Retina (tissue), 1 donor: ENCODE results near the gene ITPKC.
"Not testable (repeated sequence)": the region's sequence is repeated elsewhere in the genome, so short reads cannot be mapped to it uniquely, and the experiment has no call there.

ENCODE experiments used
- DNase-seq: peaks from one replicate; pipeline ENCODE4 v3.0.0-alpha.2; 2016

The ITPKC gene

DNA sequence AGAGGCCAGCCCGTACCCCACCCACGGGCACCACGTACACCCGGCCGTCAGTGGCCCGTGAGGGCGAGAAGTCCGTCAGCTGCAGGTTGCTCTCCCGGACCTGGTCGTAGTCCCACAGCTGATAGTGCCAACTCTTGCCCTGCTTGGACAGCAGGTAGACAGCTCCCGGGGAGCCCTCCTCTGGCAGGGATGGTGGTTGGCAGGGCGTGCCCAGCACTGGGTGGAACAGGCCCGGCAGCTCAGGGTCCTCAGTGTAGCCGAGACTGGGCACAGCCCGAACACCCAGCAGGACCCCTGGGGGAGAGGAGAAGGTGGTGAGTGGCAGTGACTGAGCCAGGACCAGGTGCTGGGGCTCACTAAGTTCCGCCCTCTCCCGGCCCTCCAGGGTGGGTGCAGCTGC is 25.6 kb downstream of the ITPKC start:
- no peak for DNase-seq

DNA sequence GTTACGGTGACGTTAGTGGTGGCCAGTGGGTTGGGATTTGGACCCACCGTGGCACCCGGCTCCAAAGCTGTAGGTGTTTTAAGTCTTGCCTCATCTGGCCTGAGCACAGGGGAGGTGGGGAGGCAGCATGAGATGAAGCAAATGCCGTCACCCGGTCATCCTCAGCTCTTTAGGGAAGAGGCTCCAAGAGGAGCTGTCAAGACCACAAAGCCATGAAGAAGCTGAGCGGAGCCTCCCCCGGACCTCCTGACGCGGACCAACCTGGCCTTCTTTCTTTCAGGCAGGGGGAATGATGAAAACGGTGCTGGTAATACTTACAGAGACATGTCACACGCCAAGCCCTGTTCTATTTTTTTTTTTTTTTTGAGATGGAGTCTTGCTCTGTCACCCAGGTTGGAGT is 26.0 kb downstream of the ITPKC start:
- no peak for DNase-seq

- DNase-seq = no peak
Measured at GRCh38 chr19:40743926-40744325, 27.0 kb downstream of the ITPKC start.

GRCh38 chr19:40744554-40745401 is 27.9 kb downstream of the ITPKC start:
- no peak for DNase-seq

GRCh38 chr19:40745402-40745780 is 28.5 kb downstream of the ITPKC start:
- DNase-seq = no peak

GRCh38 chr19:40747536-40747935 is 30.6 kb downstream of the ITPKC start:
- DNase-seq = no peak

DNA sequence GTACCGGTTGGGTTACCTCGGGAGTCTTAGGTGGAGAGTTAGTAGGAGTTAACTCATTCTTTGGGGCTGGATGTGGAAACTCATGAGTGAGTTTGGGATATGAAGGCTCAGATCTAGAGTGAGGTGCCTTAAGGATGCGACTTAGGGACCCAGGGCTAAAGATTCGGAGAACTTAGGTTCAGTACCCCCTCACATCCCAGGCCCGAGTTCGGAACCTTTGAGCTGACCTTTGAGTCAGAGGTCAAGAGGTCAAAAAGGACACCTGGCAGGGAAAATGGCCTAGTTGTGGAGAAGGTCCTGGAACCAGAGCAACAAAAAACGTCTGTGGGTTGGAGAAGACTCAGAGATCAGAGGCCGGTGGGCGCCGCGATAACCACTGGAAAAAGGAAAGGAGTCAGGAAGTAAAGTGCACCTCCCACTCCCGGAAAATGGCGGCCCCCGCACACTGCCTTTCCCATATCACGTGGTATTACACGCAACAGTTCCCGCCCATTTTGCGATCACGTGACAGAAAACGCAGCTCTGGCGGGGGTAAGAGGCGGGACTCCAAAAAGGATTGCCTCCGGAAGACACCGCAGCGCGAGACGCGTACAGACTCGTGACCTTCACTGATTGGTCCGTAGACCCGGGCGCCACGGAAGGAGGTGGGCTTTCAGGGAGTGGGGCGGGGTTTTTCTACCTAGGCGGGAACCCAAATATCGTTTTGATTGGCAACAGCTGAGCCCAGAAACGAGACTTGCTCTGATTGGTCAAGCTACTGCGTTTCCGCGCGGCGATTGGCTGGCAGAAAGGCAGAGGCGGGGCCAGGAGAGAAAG is 33.4 kb downstream of the ITPKC start, which contains the start of gene ACTMAP:
Gene ACTMAP, minus strand, starts transcription at position 420 of the 816 bp plus-strand sequence. CDS start 674 bp downstream, outside the sequence.
- DNase-seq = peak; percentile 100

- DNase-seq = no peak
Measured at GRCh38 chr19:40750874-40751537, 34.1 kb downstream of the ITPKC start, which contains the start of gene SNRPA. SNRPA (plus strand) TSS chr19:40751203; CDS start chr19:40751409, 206 bp downstream.

- DNase-seq = no peak
Measured at GRCh38 chr19:40752257-40752781, 35.4 kb downstream of the ITPKC start.

DNA sequence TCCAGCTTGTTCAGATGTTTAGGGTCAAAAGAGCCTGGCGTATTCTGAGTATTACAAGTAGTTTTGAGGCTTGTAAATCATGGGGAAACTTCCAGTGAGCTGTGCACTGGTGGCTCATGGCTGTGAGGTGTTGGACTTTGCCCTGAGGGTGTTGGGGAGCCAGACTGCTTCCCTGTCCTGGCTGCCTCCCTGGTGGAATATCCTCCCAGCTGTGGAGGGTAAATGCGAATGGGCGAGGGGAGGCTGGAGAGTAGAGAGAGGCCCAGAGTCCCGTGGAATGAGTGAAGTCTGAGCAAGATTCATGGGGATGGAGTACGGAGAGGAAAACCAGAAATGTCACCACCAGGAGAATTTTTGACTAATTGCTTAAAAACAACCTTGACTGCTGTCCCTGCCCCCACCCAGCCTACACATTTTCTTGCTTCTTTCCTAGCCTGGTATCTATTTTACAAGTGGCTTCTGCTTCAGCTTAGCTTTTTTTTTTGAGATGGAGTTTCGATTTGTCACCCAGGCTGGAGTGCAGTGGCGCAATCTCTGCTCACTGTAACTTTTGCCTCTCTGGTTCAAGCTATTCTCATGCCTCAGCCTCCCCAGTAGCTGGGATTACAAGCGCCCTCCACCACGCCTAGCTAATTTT is 37.8 kb downstream of the ITPKC start:
- DNase-seq = no peak

DNA sequence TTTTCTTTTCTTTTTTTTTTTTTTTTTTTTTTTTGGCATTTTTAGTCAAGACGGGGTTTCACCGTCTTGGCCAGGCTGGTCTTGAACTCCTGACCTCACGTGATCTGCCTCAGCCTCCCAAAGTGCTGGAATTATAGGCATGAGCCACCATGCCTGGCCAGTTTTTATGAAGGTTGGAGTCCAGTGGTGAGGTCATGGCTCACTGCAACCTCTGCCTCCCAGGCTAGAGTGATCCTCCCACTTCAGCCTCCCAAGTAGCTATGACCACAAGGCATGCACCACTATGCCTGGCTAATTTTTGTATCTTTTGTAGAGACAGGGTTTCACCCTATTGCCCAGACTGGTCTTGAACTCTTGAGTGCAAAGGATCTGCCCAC is 38.3 kb downstream of the ITPKC start:
- DNase-seq = no peak

GRCh38 chr19:40755791-40756190 is 38.9 kb downstream of the ITPKC start:
- no peak for DNase-seq

- no peak for DNase-seq
Measured at GRCh38 chr19:40756502-40757110, 39.7 kb downstream of the ITPKC start.

- no peak for DNase-seq
Measured at GRCh38 chr19:40758491-40758890, 41.6 kb downstream of the ITPKC start.

DNA sequence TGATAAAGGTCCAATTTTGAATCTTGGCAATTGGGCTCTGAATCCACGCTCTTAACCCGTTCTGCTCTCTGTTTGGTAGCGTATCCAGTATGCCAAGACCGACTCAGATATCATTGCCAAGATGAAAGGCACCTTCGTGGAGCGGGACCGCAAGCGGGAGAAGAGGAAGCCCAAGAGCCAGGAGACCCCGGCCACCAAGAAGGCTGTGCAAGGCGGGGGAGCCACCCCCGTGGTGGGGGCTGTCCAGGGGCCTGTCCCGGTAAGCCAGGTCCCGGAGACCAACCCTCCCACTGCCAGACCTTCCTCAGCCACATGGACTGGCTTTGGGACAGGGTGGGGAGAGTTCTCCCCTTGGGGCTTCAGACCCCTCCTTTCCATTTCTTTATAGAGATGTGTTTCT is 42.4 kb downstream of the ITPKC start:
- DNase-seq = no peak

DNA sequence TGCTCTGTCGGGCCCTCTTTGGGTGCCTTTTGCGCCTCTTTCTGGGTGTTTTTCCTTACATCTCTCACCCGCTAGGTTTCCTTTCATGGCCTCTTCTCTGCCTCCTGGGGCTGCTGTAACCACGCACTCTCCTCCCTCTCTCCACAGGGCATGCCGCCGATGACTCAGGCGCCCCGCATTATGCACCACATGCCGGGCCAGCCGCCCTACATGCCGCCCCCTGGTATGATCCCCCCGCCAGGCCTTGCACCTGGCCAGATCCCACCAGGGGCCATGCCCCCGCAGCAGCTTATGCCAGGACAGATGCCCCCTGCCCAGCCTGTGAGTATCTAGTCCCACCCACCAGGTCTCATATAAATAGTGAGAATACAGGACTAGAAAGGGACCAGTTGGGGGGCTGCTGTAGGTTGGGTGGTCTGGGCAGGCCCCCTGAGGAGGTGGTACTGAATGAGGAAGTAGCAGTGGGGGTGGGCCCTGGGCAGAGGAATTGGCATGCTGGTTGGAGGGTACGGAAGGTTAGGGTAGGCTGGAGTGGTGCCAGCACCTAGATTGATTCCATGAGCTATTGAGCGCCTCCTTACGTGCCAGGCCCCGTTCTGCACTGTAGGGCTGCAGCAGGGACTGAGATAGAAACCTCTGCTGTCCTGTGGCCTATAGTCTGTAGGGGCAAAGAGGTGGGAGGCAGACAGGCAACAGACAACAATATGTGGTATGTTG is 46.0 kb downstream of the ITPKC start:
- DNase-seq = no peak

- DNase-seq = no peak
Measured at GRCh38 chr19:40763526-40763925, 46.6 kb downstream of the ITPKC start.

DNA sequence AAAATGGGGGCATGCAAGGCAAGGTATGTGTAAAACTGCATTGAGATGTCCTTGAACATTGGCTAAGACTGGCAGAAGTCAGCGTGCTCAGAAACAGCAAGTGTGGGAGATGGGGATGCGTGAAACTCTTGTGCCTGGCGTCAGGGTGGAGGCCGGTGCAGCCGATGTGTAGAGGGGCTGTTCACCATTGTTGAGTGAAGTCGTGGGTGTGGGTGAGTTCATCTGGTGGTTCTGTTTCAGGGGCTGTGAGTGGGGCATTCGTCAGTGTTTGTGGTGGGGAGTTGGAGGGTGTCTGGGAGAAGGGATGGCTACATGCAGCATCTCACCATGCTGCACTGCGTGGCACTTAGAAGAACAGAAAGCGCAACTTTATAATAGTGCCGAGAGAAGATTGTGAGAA is 47.1 kb downstream of the ITPKC start:
- DNase-seq = no peak

GRCh38 chr19:40766385-40766784 is 49.5 kb downstream of the ITPKC start:
- not testable (repeated sequence) for DNase-seq

DNA sequence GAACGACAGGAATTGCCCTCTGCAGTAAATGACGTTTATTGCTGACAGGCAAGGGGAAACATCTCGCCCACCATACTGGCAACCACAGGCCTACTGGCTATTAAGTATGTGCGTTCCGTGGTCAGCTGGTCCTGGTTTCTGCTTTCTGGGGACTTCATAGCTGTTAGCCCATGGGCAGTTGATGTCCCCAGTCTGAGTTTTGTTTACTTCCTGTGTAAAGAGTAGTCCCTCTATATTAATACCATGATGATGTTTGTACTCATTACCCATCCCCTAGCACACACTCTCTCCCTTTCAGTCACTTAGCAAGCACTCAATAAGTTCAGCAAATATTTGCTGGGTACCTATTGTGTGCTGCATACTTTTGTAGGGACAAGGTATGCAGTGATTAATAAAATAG is 52.0 kb downstream of the ITPKC start:
- no peak for DNase-seq

DNA sequence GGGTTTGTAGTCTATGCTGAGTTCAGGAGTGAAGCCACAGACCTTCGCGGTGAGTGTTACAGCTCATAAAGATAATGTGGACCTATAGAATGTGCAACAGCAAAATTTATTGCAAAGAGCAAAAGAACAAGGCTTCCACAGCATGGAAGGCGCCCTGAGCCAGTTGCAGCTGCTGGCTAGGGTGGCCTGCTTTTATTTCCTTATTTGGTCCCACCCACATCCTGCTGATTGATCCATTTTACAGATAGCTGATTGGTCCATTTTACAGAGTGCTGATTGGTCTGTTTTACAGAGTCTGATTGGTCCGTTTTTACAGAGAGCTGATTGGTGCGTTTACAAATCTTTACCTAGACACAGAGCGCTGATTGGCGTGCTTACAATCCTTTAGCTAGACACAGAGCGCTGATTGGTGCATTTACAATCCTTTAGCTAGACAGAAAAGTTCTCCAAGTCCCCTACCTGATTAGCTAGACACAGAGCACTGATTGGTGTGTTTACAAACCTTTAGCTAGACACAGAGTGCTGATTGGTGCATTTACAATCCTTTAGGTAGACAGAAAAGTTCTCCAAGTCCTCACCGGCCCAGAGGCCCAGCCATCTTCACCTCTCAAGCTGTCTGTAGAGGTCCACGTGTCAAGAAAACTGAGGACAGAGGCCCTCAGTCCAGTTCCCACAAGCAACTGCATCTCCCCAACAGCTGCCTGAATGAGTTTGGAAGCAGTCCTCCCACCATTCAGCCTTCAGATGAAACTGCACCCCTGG is 54.4 kb downstream of the ITPKC start:
- not testable (repeated sequence) for DNase-seq
